Left ventricle myocardium superior (tissue), 1 donor: ENCODE results near the gene BMP7. TPM values are rescaled to one million over a fixed set of nuclear protein-coding genes. Genes with fewer than 3 reads are reported as not detected.
"Not testable (repeated sequence)": the region's sequence is repeated elsewhere in the genome, so short reads cannot be mapped to it uniquely, and the experiment has no call there.

Experiments
- ATAC-seq: fragments of 200-7000 bp; cut with Tn5 transposase; one replicate; pipeline ENCODE4 v1.9.1; 2020; ENCODE audit warnings: mild to moderate bottlenecking, moderate library complexity
- DNase-seq: peaks from one replicate; pipeline ENCODE4 v3.0.0-alpha.2; 2020
- intact Hi-C: fragments of 100-400 bp; cut with micrococcal nuclease; formaldehyde crosslinking; loops from one replicate; pipeline ENCODE4 v1.11.0; 2022
- total RNA-seq: library from RNA; stranded (reverse); fragmentation: NEBNext Ultra II Directional; extraction: Animal tissue kit (Norgen Biotek cat#: 25700); gene quantifications from one replicate; pipeline ENCODE4 v1.2.1, GENCODE V29; 2021
- donor health status: DM: no; HTN: yes; CAD: no; lungs with severe emphysema.

BMP7 gene
- total RNA-seq, 1 donor from 2014 or later, result 32.2 TPM

GRCh38 chr20:57167971-57168701 is 98.3 kb downstream of the BMP7 start:
- DNase-seq (peak; percentile 73), ATAC-seq (peak; percentile 91)
- intact Hi-C loops, result loop anchor here (5.0 to 10.0 kb wide), 2 partner anchors 87 to 184 kb away; partner anchors contain the start of gene RAE1

GRCh38 chr20:57167292-57167655 is 99.2 kb downstream of the BMP7 start:
- peak; percentile 18 for ATAC-seq
- intact Hi-C loops, result loop anchor here (5.0 to 10.0 kb wide), 2 partner anchors 88 to 185 kb away; partner anchors contain the start of gene RAE1
- DNase-seq, result peak; percentile 9

- no peak for ATAC-seq
- peak; percentile 14 for DNase-seq
- intact Hi-C loops, result loop anchor here (5.0 to 10.0 kb wide), 2 partner anchors 88 to 186 kb away; partner anchors contain the start of gene RAE1
These were observed 99.7 kb downstream of the BMP7 start for GRCh38 chr20:57166568-57167291.

GRCh38 chr20:57165427-57166004 is 100.9 kb downstream of the BMP7 start:
- DNase-seq (peak; percentile 21), ATAC-seq (no peak)
- intact Hi-C loops, result loop anchor here (5.0 to 10.0 kb wide), 2 partner anchors 89 to 187 kb away; partner anchors contain the start of gene RAE1

GRCh38 chr20:57164872-57165271 is 101.6 kb downstream of the BMP7 start:
- intact Hi-C loops, result loop anchor here (5.0 to 10.0 kb wide), 2 partner anchors 90 to 187 kb away; partner anchors contain the start of gene RAE1
- DNase-seq, result peak; percentile 9
- no peak for ATAC-seq

- DNase-seq, result no peak
- intact Hi-C loops, result loop anchor here (10.0 kb wide), 1 partner anchor 92 kb away; no protein-coding TSS in a partner anchor
- ATAC-seq, result no peak
These were observed 103.4 kb downstream of the BMP7 start for GRCh38 chr20:57163041-57163440.

GRCh38 chr20:57162362-57162652 is 104.1 kb downstream of the BMP7 start:
- peak; percentile 70 for ATAC-seq
- peak; percentile 67 for DNase-seq
- intact Hi-C loops, result loop anchor here (10.0 kb wide), 1 partner anchor 92 kb away; no protein-coding TSS in a partner anchor

- intact Hi-C loops, result loop anchor here (10.0 kb wide), 1 partner anchor 93 kb away; no protein-coding TSS in a partner anchor
- ATAC-seq (peak; percentile 34), DNase-seq (peak; percentile 61)
These were observed 104.7 kb downstream of the BMP7 start for GRCh38 chr20:57161478-57162361.

- intact Hi-C loops, result loop anchor here (10.0 kb wide), 1 partner anchor 94 kb away; no protein-coding TSS in a partner anchor
- ATAC-seq (no peak), DNase-seq (no peak)
These were observed 105.5 kb downstream of the BMP7 start for GRCh38 chr20:57160985-57161384.

GRCh38 chr20:57159945-57160610 is 106.4 kb downstream of the BMP7 start:
- ATAC-seq, result no peak
- intact Hi-C loops, result loop anchor here (10.0 kb wide), 1 partner anchor 95 kb away; no protein-coding TSS in a partner anchor
- DNase-seq, result no peak

- no peak for ATAC-seq
- intact Hi-C loops, result no loop called here
These were observed 107.1 kb downstream of the BMP7 start for GRCh38 chr20:57159193-57159851.

GRCh38 chr20:57158474-57158873 is 108.0 kb downstream of the BMP7 start:
- DNase-seq (peak; percentile 6), ATAC-seq (no peak)
- intact Hi-C loops, result no loop called here

More at GRCh38 chr20:57159193-57159851, 107.1 kb downstream of the BMP7 start:
- no peak for DNase-seq

GRCh38 chr20:57157787-57158186 is 108.7 kb downstream of the BMP7 start:
- ATAC-seq, intact Hi-C loops, DNase-seq: not testable (repeated sequence)

- peak; percentile 90 for ATAC-seq
- intact Hi-C loops, result no loop called here
- DNase-seq, result peak; percentile 82
These were observed 109.2 kb downstream of the BMP7 start for GRCh38 chr20:57157106-57157691.

GRCh38 chr20:57156011-57156729 is 110.3 kb downstream of the BMP7 start:
- intact Hi-C loops, result no loop called here
- no peak for ATAC-seq

GRCh38 chr20:57155415-57155814 is 111.0 kb downstream of the BMP7 start:
- ATAC-seq (no peak), DNase-seq (no peak)
- intact Hi-C loops, result no loop called here

More at GRCh38 chr20:57156011-57156729, 110.3 kb downstream of the BMP7 start:
- no peak for DNase-seq
